ENCODE results near the gene NUDT22. TPM values are rescaled to one million over a fixed set of nuclear protein-coding genes. Genes with fewer than 3 reads are reported as not detected.

NUDT22 gene
- total RNA-seq, 1 donor from 2014 or later = 47.8 TPM

- H3K36me3 ChIP-seq = peaks cover 14% of the 10 kb centered on the region
- intact Hi-C loops (cut with DNase I) = no loop called here
- H3K9me3 ChIP-seq = no peaks in the 10 kb centered on the region
- H3K27me3 ChIP-seq = no peaks in the 10 kb centered on the region
- peak; percentile 77 for ATAC-seq
- H3K4me1 ChIP-seq = peaks cover 26% of the 10 kb centered on the region
- peak; percentile 82 for DNase-seq
- peak; percentile 66 for TF ChIP-seq CTCF (IDR thresholded peaks at IDR 0.05)
- H3K4me3 ChIP-seq = peak within 1 kb of the TSS; percentile 89
- peak within 1 kb of the TSS; percentile 72 for H3K27ac ChIP-seq
These were observed 25.1 kb downstream of the NUDT22 start, which contains the start of gene PLCB3 for GRCh38 chr11:64251016-64251752. TSS of gene PLCB3 (plus strand) at chr11:64251530. CDS start at chr11:64251650, 120 bp downstream.

- H3K36me3 ChIP-seq = peaks cover 19% of the 10 kb centered on the region
- peak overlapping the region; percentile 89 for H3K4me3 ChIP-seq
- H3K4me1 ChIP-seq = peaks cover 26% of the 10 kb centered on the region
- TF ChIP-seq CTCF (IDR thresholded peaks at IDR 0.05) = no peak
- H3K9me3 ChIP-seq = no peaks in the 10 kb centered on the region
- H3K27me3 ChIP-seq = no peaks in the 10 kb centered on the region
- peak overlapping the region; percentile 72 for H3K27ac ChIP-seq
- intact Hi-C loops (cut with DNase I) = no loop called here
- no peak for DNase-seq
- ATAC-seq = no peak
These were observed 25.6 kb downstream of the NUDT22 start for GRCh38 chr11:64251753-64252002.

- peak; percentile 30 for TF ChIP-seq CTCF (IDR thresholded peaks at IDR 0.05)
- peak overlapping the region; percentile 51 for H3K27ac ChIP-seq
- intact Hi-C loops (cut with DNase I) = no loop called here
These were observed 26.2 kb downstream of the NUDT22 start for GRCh38 chr11:64252003-64252872.

GRCh38 chr11:64253043-64253442 lies 27.0 kb downstream of the NUDT22 start:
- Histone ChIP-seq H3K36me3 (peaks cover 31% of the 10 kb centered on the region), H3K4me1 (peaks cover 20% of the 10 kb centered on the region), H3K4me3 (peak overlapping the region; percentile 89), H3K9me3 (no peaks in the 10 kb centered on the region), H3K27me3 (no peaks in the 10 kb centered on the region), H3K27ac (no peak overlapping the region)
- intact Hi-C loops (cut with DNase I) = no loop called here
- ATAC-seq (no peak), DNase-seq (peak; percentile 54)
- TF ChIP-seq CTCF (IDR thresholded peaks at IDR 0.05) = no peak

More at GRCh38 chr11:64252003-64252872, 26.2 kb downstream of the NUDT22 start:
- H3K4me1 ChIP-seq = peaks cover 26% of the 10 kb centered on the region
- ATAC-seq = peak; percentile 62
- H3K4me3 ChIP-seq = peak overlapping the region; percentile 89
- DNase-seq = peak; percentile 85
- H3K9me3 ChIP-seq = no peaks in the 10 kb centered on the region
- H3K36me3 ChIP-seq = peaks cover 25% of the 10 kb centered on the region
- no peaks in the 10 kb centered on the region for H3K27me3 ChIP-seq

GRCh38 chr11:64253481-64253880 lies 27.4 kb downstream of the NUDT22 start:
- no peaks in the 10 kb centered on the region for H3K27me3 ChIP-seq
- peaks cover 20% of the 10 kb centered on the region for H3K4me1 ChIP-seq
- ATAC-seq (no peak), DNase-seq (peak; percentile 61)
- no peak overlapping the region for H3K4me3 ChIP-seq
- no peak overlapping the region for H3K27ac ChIP-seq
- no peak for TF ChIP-seq CTCF (IDR thresholded peaks at IDR 0.05)
- intact Hi-C loops (cut with DNase I) = no loop called here
- no peaks in the 10 kb centered on the region for H3K9me3 ChIP-seq
- H3K36me3 ChIP-seq = peaks cover 35% of the 10 kb centered on the region

All from upper lobe of right lung (tissue), 1 donor.